Aorta (tissue), 5 donors: ENCODE results near the gene DHX40. TPM values are rescaled to one million over a fixed set of nuclear protein-coding genes. Genes with fewer than 3 reads are reported as not detected.

Source experiments
- ATAC-seq: fragments of 200-7000 bp; cut with Tn5 transposase; one replicate; pipeline ENCODE4 v1.9.1; 2022; ENCODE audit warnings: moderate library complexity; ENCODE audit not compliant: low FRiP score
- DNase-seq, 2 donors: peaks; one replicate each; pipeline ENCODE4 v3.0.0-alpha.2; 2020
- H3K27ac ChIP-seq, 2 donors: one replicate each; pipeline ENCODE4 v1.5.1; 2013; ENCODE audit warnings: low read length in 2 of 2, mild to moderate bottlenecking in 2 of 2, moderate library complexity in 2 of 2, control low read depth in 1 of 2, inconsistent platforms in 1 of 2, low read depth in 1 of 2
- H3K27me3 ChIP-seq, 2 donors: one replicate each; pipeline ENCODE4 v1.6.1; 2013; ENCODE audit warnings: control low read depth in 1 of 2, low read length in 1 of 2, mild to moderate bottlenecking in 1 of 2, moderate library complexity in 1 of 2; ENCODE audit not compliant: insufficient read depth in 2 of 2, control insufficient read depth in 1 of 2
- H3K36me3 ChIP-seq, 2 donors: one replicate each; pipeline ENCODE4 v1.6.1; 2013; ENCODE audit warnings: control low read depth in 1 of 2, low read length in 1 of 2, mild to moderate bottlenecking in 1 of 2; ENCODE audit not compliant: insufficient read depth in 2 of 2, control insufficient read depth in 1 of 2
- H3K4me1 ChIP-seq, 2 donors: one replicate each; pipeline ENCODE4 v1.6.1; 2013; ENCODE audit warnings: low read length in 2 of 2, control low read depth in 1 of 2, mild to moderate bottlenecking in 1 of 2, moderate library complexity in 1 of 2; ENCODE audit not compliant: insufficient read depth in 2 of 2, control insufficient read depth in 1 of 2
- H3K4me3 ChIP-seq, 2 donors: one replicate each; pipeline ENCODE4 v1.5.1; 2013; ENCODE audit warnings: low read length in 2 of 2, control low read depth in 1 of 2, mild to moderate bottlenecking in 1 of 2
- H3K9me3 ChIP-seq: one replicate; pipeline ENCODE4 v1.6.1; 2013; ENCODE audit warnings: mild to moderate bottlenecking, low read length; ENCODE audit not compliant: control insufficient read depth
- WGBS, 2 donors: extraction: QIAGEN DNeasy Blood & Tissue Kit; methylation state at CpG; one replicate each; pipeline ENCODE4 v1.1.7; 2013; 5-methylcytosine and 5-hydroxymethylcytosine counted together
- intact Hi-C, 2 donors: fragments of 100-400 bp; cut with DNase I; formaldehyde crosslinking; loops; one replicate each; pipeline versions ENCODE4 v1.14.2 to v1.15.0; 2022
- polyA plus RNA-seq, 2 donors: library from polyadenylated mRNA; stranded (reverse); fragments of 200-250 nt; gene quantifications; one replicate each; pipeline ENCODE4 v1.2.3, GENCODE V29; 2013
- total RNA-seq, 2 donors: library from RNA; stranded (reverse); fragmentation: NEBNext Ultra II Directional; extraction: Animal tissue kit (Norgen Biotek cat#: 25700); gene quantifications; one replicate each; pipeline ENCODE4 v1.2.1, GENCODE V29; 2021
- donor health status: healthy with polysubstance abuse.
- donor health status: Bipolar disorder and iron deficiency.
- donor health status: DM: no; HTN: no; CAD: no.
- donor health status: DM: no; HTN: no; CAD: no.
- donor health status: DM: yes; HTN: yes; CAD: no.

The DHX40 gene
- total and polyA plus RNA-seq, 4 donors: 17.3 to 34.0 (median 27.9) TPM

- no peak overlapping the region for H3K27ac ChIP-seq
- 75 to 77% methylated on average over 2 of the region's 2 CpGs for WGBS, 2 donors
- H3K4me3 ChIP-seq: no peak overlapping the region
- DNase-seq (no peak), ATAC-seq (no peak)
- intact Hi-C loops: no loop called here
- H3K36me3 ChIP-seq: no peaks in the 10 kb centered on the region
- H3K27me3 ChIP-seq: no peaks in the 10 kb centered on the region
- no peaks in the 10 kb centered on the region for H3K4me1 ChIP-seq
- no peaks in the 10 kb centered on the region for H3K9me3 ChIP-seq
Measured at GRCh38 chr17:59526451-59526850, 39.0 kb upstream of the DHX40 start.

- intact Hi-C loops: no loop called here
- H3K36me3 ChIP-seq: no peaks in the 10 kb centered on the region
- H3K27me3 ChIP-seq: no peaks in the 10 kb centered on the region
- ATAC-seq (no peak), DNase-seq (no peak)
- H3K9me3 ChIP-seq: no peaks in the 10 kb centered on the region
- no peak overlapping the region for H3K4me3 ChIP-seq
- H3K4me1 ChIP-seq: no peaks in the 10 kb centered on the region
- WGBS, 2 donors: 95% methylated on average over 6 of the region's 6 CpGs
- no peak overlapping the region for H3K27ac ChIP-seq
Measured at GRCh38 chr17:59527325-59527917, 38.0 kb upstream of the DHX40 start.

- intact Hi-C loops: no loop called here
- WGBS, 2 donors: 71% methylated on average over 1 of the region's 1 CpG
Measured at GRCh38 chr17:59527931-59528330, 37.5 kb upstream of the DHX40 start.

GRCh38 chr17:59530531-59530930 is 34.9 kb upstream of the DHX40 start:
- WGBS, 2 donors: 77 to 83% methylated on average over 1 of the region's 1 CpG
- no peaks in the 10 kb centered on the region for H3K27me3 ChIP-seq
- DNase-seq (no peak), ATAC-seq (no peak)
- H3K4me1 ChIP-seq: no peaks in the 10 kb centered on the region
- H3K9me3 ChIP-seq: no peaks in the 10 kb centered on the region
- H3K36me3 ChIP-seq: no peaks in the 10 kb centered on the region
- H3K4me3 ChIP-seq: no peak overlapping the region
- no peak overlapping the region for H3K27ac ChIP-seq
- intact Hi-C loops: no loop called here

More at GRCh38 chr17:59527931-59528330, 37.5 kb upstream of the DHX40 start:
- DNase-seq (no peak), ATAC-seq (no peak)
- H3K27me3 ChIP-seq: no peaks in the 10 kb centered on the region
- no peak overlapping the region for H3K27ac ChIP-seq
- H3K4me1 ChIP-seq: no peaks in the 10 kb centered on the region
- no peaks in the 10 kb centered on the region for H3K36me3 ChIP-seq
- no peak overlapping the region for H3K4me3 ChIP-seq
- H3K9me3 ChIP-seq: no peaks in the 10 kb centered on the region

- Histone ChIP-seq H3K27ac (no peak overlapping the region), H3K36me3 (no peaks in the 10 kb centered on the region), H3K27me3 (no peaks in the 10 kb centered on the region), H3K9me3 (no peaks in the 10 kb centered on the region), H3K4me3 (no peak overlapping the region), H3K4me1 (no peaks in the 10 kb centered on the region)
- ATAC-seq (no peak), DNase-seq (no peak)
- 89 to 93% methylated on average over 5 of the region's 5 CpGs for WGBS, 2 donors
- intact Hi-C loops: no loop called here
Measured at GRCh38 chr17:59533694-59534093, 31.7 kb upstream of the DHX40 start.

- 54 to 64% methylated on average over 1 of the region's 1 CpG for WGBS, 2 donors
- Histone ChIP-seq H3K4me3 (no peak overlapping the region), H3K36me3 (no peaks in the 10 kb centered on the region), H3K27me3 (no peaks in the 10 kb centered on the region), H3K27ac (no peak overlapping the region), H3K4me1 (no peaks in the 10 kb centered on the region), H3K9me3 (no peaks in the 10 kb centered on the region)
- DNase-seq: no peak
- intact Hi-C loops: no loop called here
- no peak for ATAC-seq
Measured at GRCh38 chr17:59534583-59534982, 30.8 kb upstream of the DHX40 start.

- intact Hi-C loops: no loop called here
- Histone ChIP-seq H3K27me3 (no peaks in the 10 kb centered on the region), H3K27ac (no peak overlapping the region)
Measured at GRCh38 chr17:59538195-59538909, 27.1 kb upstream of the DHX40 start.

GRCh38 chr17:59542960-59543635 is 22.3 kb upstream of the DHX40 start:
- no peaks in the 10 kb centered on the region for H3K36me3 ChIP-seq
- H3K4me1 ChIP-seq: peaks cover 0 to 2% of the 10 kb centered on the region in 2 donors
- H3K27ac ChIP-seq: no peak overlapping the region
- no peaks in the 10 kb centered on the region for H3K9me3 ChIP-seq
- no peak overlapping the region for H3K4me3 ChIP-seq
- no peaks in the 10 kb centered on the region for H3K27me3 ChIP-seq
- DNase-seq (no peak), ATAC-seq (no peak)
- intact Hi-C loops: no loop called here
- 83 to 87% methylated on average over 8 of the region's 8 CpGs for WGBS, 2 donors

More at GRCh38 chr17:59538195-59538909, 27.1 kb upstream of the DHX40 start:
- ATAC-seq: no peak
- Histone ChIP-seq H3K9me3 (no peaks in the 10 kb centered on the region), H3K36me3 (no peaks in the 10 kb centered on the region), H3K4me3 (no peak overlapping the region), H3K4me1 (no peaks in the 10 kb centered on the region)
- DNase-seq: no peak

- Histone ChIP-seq H3K9me3 (no peaks in the 10 kb centered on the region), H3K4me3 (no peak overlapping the region), H3K27me3 (no peaks in the 10 kb centered on the region), H3K36me3 (no peaks in the 10 kb centered on the region), H3K27ac (no peak overlapping the region), H3K4me1 (peaks cover 2 to 3% of the 10 kb centered on the region in 2 donors)
- 91 to 97% methylated on average over 1 of the region's 1 CpG for WGBS, 2 donors
- DNase-seq (no peak), ATAC-seq (no peak)
- intact Hi-C loops: no loop called here
Measured at GRCh38 chr17:59545942-59546341, 19.5 kb upstream of the DHX40 start.
